Stimulated activated CD8-positive, alpha-beta memory T cell treated with anti-CD3 and anti-CD28 coated beads, Interleukin-12 subunit alpha, Interleukin-12 subunit beta, amount 100 ng/mL, for 24 hours (primary cell): ENCODE measurements around the gene ZNF775.

Experiments used
- DNase-seq: peaks from one replicate; pipeline ENCODE4 v3.0.0-alpha.2; 2020; ENCODE audit errors: extremely low read depth

Gene ZNF775

DNA sequence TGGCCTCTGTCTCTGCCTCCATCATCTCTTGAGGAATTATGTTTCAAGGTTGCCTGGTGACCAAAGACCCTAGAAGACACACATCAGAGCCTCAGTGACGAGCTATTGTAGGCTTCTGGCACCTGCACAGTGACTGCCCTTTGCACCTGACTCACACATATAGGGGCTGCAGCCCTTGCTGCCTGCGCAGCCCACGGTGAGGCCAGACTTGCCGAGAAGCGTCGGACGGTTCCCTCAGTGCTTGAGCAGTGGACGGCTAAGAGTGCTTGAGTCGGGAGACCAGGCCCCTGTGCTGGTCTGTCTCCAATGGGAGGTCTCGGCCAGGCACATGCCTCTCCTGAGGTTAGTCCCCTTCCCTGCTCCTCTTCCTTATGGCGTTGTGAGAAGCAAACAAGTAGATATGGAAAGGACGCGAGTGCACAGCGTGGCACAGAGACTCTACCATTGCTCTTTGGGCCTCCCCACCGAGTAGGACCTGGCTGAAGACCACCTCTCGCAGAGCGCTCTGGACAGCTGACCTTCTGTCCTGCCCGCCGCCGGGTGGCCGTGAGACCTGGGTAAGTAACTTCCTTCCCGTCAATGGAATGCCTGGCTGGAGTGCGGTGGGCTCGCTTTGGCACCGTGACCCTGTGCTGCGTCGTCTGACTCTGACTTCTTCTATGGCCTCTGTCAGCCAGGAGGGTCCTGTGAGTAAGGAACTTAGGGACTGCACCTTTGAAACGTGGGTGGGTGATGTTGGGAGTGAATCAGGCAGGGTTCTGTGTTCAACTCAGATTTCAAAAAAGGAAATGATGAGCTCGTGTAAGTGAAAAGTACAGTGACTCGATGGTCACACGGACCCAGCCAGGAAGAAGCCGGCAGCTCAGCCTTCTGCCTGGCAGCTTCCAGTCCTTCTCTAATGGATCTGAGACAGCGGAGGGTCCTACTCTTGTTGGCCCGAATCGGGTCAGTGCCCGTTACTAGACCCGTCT is 33.7 kb downstream of the ZNF775 start:
- no peak for DNase-seq

DNA sequence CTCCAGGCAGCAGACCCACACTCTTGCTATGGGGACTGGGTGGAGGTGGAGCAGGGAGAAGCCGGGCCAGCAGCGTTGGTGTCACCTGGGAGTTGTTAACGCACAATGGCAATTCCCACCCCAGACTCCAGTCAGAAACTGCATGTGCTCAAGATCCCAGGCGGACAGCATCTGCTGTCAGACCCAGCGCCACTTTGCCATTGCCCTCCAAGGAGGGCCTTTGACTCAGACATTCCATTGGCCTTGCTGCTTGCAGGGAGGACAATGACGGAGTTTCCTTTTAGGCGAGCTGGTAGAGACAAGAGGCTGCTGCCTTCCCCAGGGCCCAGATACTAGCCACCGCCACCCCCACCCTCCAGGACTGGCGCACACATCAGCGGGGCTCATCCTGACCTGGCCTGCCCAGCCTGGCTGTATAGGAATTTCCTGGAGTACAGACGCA is 34.5 kb downstream of the ZNF775 start:
- no peak for DNase-seq

DNA sequence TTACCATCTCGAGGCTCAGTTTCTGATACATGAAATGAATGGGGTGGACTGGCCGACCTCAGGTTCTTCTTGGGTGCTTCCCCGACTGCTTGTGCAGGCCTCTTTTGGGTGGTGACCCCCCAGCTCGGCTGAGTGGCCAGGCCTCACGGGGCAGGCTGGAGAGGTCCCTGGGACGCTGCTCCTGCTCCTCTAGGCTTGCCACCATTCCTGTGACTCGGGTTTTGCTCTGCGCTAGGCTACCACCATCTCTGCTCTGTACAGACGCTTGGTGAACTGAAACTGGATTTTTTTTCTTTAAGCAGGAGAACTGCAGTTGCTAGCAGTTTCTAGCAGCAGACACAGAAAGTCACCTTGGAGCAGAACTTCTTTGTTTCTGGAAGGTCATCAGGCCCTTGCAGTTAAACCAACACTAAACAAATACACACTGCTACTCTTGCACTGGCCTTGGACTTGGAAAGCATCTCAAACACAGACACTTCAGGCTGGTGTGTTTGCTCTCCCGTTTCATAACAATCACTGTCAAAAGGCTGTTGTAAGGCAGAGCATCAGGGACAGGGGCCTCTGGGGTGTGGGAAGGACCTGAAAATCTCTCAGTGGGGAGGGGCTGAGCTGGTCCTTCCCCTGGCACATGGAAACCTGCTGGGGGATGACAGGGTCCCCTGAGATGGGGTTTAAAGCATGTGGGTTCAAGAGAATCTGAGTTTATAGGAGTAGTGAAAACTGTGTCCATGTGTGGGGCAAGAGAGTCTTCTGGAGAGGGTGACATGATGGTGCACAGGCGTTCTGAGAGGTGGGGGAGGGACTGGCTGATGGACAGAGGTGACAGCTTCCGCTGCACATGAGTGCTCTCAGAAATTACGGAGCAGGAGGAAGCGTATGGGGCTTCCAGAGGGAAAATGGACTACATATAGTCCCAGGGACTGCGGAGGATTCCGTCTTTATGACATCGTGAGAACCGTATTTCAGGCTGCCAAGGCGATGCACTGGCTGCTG is 36.3 kb downstream of the ZNF775 start:
- DNase-seq: no peak

DNA sequence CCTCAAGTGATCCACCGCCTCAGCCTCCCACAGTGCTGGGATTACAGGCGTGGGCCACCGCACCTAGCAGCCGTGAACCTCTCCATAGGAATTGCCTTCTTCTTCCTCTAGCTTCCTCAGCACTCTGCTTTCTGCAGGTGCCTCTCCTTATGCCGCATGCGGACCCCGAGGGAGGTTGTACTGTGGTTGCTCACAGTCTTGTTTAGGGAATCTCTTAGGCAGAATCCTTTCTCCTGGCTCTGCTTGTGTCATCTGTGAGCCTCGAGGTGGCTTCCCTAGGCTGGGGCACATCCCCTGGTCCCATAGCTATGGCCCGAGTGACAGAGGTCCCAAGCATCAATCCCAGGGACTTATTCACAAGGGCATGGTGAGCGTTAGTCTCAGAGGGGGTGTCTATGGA is 38.1 kb downstream of the ZNF775 start:
- no peak for DNase-seq

DNA sequence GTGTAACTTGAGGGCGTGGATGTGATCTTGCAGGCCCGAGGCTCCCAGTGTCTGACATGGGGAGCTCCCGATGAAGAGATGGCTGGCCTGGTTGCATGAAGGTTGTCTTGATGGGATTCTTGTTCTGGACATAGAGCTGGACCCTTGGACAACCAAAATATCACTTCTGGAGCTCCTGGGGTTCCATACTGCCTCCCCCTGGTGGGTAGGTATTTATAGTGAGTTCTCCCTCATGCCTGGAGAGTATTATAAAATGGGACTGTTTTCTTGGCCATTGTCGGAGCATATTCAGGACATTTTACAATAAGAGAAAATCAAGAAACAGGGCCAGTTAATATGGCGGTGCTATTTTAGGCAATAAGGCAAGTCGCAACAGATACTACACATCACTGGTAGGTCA is 38.7 kb downstream of the ZNF775 start:
- DNase-seq: no peak

DNA sequence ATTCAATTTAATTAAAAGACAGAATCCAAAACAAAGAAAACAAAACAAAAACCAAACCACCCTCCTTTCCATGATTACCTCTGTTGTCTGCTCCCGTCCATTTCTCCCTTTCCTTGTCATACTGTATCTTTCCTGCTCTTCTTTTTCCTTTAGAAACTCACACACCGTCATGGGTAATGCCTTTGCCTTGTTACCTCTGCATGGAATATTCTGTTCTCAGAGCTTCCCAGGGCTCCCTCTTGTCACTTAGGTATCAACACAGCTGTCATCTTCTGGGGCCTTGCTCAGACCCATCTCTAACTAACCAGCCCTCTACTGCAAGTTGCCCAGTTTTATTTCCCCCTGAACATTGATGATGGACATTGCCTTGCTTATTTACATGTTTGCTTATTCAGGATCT is 41.1 kb downstream of the ZNF775 start:
- DNase-seq: no peak

DNA sequence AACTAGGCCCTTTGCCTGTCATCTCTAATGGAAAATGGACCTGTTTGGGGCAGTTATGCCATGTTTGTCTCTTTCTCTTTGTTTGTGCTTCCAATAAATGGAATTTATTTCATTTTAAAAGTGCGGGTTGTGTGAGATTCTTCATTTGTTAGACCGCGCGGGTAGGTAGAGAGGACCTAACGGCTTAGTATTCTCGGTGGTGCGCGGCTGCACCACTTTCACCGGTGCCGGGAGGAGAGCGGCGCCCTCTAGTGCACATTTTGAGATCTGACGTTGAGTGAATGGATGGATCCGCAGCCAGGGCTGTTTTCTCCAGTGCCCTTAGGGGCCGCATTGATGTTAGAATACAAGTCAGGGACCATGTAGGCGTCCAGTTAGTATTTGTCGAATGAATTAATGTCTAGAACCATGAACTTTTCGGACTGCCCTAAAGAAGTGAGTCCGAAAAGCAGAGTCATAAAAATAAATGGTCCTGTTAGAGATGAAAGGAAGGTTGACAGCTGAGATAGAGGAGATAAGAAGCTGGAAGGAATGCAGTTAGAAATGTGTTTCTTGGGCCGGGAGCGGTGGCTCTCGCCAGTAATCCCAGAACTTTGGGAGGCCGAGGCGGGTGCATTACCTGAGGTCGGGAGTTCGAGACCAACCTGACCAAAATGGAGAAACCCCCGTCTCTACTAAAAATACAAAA is 42.0 kb downstream of the ZNF775 start:
- peak; percentile 47 for DNase-seq

DNA sequence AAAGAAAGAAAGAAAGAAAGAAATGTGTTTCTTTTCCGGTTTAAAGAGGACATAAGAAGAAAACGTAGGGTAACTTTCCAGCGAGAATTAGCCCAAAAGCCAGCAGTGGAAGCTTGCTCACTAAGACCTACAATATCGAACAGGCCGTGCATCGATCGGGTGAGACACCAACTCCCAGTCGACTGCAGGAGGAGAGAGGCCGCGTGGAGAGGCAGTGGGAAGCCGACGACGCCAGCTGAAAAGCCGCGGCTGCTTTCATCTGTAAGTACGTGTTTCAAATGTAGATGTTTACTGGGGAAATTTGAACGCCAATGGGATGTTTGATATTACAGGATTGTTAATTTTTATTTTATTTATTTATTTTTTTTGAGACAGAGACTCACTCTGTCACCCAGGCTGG is 42.7 kb downstream of the ZNF775 start:
- no peak for DNase-seq

DNA sequence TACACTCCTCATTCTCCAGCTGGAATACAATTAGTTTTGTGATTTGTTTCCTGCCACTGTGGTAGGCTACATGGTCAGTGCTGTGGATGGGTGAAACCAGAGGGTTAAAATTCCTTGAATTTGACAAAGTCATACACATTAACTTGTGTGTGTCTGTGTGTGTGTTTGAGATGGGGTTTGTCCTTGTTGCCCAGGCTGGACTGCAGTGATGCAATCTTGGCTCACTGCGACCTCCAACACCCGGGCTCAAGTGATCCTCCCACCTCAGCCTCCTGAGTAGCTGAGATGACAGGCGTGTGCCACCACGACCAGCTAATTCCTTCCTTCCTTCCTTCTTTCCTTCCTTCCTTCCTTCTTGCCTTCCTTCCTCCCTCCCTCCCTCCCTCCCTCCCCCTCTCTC is 46.5 kb downstream of the ZNF775 start:
- DNase-seq: no peak

DNA sequence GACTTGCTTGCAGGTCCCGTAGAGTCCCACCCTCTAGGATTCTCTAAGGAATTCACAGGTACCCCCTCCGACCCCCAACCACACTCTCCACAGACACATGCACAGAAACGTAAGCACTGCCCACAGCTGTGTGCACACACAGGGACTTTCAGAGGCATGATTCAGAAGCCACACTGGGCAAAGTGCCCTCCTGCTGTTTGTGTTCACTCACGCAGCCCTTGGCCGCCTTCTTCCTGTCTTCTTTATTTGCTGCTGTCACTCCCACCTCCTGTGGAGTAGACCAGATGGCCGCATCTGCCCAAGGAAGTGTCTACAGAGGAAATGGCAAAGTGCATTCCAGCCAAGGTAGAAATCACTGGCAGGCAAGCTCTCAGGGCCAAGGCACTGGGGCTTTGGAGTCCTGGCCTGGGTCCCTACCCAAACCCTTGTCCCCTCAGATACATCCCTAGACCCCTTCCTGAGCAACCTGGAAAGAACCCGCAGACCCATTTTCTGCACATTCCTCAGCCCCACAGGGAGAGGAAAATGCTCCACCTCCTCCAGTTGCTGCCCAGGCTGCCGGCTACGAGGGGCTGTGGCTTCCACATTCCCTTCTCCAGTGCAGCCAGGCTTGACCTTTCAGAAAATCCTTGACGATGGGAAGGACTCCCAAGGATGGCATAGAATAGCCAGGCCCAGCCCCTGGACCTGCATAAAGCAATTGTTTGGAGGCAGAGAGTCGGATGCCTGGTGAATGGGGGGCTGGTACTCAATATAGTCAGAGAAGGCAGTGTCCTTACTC is 49.7 kb downstream of the ZNF775 start:
- no peak for DNase-seq

DNA sequence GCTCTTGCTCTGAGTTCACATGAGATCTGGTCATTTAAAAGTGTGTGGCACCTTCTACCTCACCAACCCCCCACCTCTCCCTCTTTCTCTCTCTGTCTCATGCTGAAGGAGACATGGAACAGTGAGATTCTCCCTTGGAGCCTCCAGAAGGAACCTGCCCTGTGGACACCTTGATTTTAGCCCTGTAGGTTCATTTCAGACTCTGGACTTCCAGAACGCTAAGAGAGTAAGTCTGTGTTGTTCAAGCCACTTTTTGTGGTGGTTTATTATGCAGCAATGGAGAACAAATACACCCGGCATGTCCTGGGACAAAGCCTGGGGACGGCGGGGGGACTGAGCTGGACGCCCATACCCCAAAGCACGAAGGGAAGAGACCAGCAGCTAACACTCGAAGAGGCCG is 50.6 kb downstream of the ZNF775 start:
- no peak for DNase-seq

DNA sequence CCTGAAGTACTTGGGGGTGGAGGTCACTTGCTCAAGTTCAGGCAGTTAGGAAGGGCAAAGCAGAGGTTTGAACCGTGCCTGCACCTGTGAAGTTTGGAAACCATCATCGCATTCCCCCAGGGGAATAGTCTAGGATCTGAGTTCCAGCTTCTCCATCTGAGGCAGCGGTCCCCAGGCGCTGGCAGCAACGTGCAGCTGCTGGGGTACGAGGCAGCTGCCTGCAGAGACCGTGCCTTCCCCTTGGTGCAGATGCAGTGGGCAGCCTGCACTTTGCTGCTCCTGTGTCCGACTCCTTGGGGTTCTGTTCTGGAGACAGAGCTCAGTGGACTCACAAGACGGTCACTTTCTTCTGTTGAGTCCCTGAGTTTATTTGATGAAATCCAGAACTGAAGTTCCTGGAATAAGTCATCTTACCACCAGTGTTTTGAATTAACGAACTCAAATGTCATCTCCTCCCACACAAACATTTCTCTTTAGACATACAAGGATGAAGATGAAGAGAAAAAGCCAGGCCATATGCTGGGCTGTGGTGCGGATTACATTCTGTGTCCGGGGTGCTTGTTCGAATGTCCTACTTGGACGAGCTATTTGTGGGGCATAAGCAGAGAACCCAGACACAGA is 51.4 kb downstream of the ZNF775 start:
- no peak for DNase-seq

DNA sequence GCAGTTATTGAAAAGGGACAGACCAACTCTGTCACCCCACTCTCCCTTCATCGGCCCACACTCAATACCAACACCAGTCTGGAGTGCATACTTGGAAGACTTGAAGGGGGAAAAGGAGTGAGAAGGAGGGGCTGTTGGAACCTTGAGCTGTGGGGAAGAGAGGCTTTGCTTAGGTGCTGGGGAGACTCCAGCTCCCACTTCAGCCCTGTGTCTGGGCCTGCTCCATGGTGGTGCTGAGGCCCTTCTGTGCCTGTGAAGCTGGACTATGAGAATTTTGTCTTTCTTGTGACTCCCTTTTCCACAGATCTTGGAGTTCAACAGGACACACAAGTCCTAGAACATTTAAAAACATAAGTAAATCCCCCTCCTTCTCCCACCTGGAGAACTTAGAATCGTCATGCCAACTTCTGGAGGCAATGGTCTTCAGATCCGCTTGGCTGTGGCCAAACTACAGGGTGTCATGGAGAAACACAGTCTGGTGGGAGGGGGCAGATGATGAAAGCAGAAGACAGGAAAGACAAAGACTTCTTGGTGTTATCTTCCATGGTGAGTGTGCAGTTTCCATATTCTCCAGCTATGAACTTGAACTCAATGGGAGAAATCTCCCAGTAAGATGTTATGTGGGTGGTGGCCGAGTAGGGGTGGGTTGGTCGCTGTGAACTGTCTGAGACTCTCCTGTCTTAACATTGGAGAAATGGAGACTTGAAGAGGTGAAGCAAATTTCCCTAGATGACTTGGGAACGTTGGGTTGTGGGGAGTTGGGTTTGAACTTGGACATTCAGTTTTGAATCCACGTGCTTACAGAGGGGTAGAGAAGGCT is 52.9 kb downstream of the ZNF775 start:
- no peak for DNase-seq

DNA sequence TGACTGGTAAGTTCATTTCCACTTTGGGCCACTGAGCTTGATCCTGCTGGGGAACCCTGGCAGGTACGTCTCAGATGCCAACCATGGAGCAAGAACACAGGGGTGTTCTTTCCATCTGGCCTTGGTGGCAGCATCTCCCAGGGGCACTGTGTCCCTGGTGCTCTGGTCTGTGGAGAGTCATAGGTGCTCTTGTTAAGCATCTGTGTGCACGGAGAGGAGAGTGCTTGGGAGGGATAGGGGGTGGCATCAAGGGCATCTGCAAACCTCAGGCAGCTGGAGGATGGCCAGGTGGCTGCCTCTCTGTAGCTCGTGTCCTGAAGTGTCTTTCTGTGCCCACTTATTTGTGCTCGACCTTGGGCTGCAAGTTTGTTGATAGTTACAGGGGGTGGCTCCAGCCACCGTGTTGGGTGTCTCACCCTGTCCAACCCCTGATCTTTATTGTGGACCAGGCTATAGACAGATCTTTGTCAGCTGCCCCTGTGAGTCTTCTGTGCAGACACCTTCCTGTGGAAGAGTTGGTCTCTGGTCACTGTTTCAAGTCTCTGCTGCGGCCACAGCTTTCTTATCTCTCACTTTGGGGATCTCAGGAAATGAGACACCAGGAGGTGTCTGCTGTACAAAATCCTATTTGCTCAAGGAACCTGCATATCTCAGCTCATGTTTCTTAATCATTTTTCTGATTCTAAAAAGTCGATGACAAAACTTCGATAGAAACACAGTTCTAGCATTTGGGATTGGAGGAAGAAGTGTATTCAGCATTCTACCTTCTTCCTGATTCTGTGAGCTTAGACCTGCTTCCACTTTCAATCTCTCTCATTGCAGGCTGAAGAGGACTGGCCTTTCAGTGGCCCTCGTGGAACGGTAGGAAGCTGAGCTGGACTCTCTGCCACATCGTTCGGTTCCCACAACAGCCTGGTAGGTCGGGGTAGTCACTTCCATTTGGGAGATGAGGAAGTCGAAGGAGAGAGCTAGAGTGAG is 54.1 kb downstream of the ZNF775 start:
- DNase-seq: no peak

DNA sequence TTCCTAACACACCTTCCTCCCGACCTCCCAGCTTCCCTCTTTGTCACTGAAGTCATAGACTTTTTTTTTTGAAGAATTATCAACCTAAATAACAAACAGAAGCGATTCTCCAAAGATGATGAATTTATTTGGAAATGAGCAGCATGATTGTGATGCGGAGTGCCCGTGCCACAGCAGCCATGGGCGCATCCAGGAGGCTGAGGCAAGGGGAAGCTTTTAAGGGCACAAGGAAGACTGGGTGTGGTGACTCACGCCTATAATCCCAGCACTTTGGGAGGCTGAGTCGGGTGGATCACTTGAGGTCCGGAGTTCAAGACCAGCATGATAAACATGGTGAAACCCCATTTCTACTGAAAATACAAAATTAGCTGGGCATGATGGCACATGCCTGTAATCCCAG is 55.1 kb downstream of the ZNF775 start:
- no peak for DNase-seq

DNA sequence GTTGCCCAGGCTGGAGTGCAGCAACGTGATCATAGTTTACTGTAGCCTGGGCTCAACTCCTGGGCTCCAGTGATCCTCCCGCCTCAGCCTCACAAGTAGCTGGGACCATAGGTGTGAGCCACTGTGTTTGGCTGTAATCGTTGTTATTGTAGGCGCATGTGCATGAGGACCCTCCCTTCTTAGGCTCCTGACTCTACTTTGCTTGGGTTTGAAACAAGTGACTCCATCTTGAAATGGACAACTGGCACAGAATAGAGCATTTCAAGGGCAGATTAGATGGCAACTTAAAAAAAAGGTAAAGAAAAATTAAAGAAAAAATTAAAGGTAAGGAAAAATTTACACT is 55.9 kb downstream of the ZNF775 start:
- DNase-seq: no peak

DNA sequence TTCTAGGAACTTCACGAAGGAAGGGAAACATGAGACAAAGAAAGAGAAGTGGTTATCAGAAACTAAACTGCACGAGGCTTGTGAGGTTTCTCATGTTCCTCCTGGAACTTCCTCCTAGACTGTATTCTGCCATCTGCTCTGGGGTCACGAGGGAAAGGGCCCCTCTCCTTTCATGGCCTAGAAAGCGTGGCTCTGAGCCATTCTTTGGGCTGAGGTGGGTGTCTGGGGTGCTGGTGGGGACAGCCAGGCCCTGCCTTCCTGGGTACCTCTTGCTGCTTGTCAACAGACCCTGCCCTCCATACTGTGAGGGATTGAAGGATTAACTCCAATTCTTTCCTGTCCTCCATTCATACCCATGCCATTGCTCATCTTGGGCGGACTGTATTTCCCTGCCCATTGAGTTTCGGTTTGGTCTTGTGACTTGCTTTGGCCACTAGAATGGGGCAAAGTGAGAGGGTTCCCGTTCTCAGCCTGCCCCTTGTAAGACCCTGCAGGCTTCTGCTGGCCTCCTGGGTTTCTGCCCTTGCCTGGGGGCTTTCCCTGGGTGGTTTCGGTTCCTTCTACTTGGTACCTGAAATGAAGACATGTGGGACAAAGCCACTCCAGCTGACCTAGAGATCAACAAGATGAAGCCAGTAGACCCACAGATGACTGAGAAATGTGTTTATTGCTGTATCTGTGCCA is 56.4 kb downstream of the ZNF775 start:
- DNase-seq: no peak

DNA sequence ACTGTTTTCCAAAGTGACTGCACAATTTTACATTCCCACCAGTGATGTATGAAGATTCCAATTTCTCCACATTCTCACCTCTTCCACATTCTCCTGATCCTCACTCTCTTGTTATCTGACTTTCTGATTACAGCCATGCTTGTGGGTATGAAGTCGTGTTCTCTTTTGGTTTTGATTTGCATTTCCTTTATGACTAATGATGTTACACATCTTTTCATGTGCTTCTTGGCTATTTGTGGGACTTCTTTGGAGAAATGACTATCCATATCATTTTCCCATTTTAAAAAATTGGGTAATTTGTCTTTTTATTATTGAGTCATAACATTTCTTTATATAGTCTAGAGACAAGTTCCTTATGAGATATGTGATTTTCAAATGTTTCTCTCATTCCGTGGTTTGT is 60.8 kb downstream of the ZNF775 start:
- no peak for DNase-seq
